Measurements from ENCODE around the gene SPSB1.
A peak's percentile ranks its signal among the peaks of the same experiment; 100 is the strongest.

The SPSB1 gene

DNA sequence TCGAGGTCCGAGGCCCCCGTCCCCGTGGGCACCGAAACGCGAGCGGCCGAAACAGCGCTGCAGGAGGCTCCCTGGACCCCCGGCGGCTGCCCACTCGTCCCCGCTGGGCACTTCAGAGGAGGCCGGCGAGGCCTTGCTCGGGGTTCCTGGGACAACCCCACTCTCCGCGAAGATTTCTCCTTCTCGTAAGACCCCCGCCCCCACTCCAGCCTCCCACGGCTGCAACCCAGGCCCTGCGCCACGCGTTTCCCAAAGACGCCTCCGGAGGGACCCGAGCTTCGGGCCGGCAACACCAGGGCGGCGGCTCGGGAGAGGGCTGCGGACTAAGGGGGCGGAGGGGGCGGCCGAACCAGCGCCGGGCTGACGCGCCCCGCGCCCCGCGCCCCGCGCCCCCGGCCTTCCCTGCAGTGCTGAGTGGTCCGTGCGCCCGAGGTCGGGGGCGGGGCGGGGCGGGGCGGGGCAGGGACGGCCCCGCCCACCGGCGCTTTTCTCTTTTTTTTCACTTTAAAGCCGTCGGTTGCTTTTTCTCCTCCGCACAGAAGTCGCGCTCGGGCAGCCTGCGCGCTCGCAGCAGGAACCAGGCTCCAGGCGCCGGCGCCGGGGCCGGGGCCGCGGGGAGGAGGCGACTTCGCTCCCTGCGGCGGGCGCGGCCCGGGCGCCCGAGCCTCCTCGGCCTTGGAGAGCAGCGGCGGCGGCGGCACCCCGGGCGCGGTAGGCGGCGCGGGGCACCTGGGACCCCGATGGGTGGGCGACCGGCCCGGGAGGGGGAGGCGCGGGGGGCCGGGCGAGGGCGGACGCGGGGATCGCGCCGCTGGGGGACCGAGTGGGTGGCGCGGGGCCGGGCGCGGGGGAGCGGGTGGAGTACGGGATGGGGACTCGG, at the start of gene SPSB1:
Gene SPSB1, plus strand, starts transcription at position 534 of the 880 bp plus-strand sequence. CDS start 62,998 bp downstream, outside the sequence.
- DNase-seq: peak; percentile 75

- no peak for DNase-seq
Measured at GRCh38 chr1:9243066-9243739, 49.5 kb upstream of the SPSB1 start.

GRCh38 chr1:9244501-9245229, 48.0 kb upstream of the SPSB1 start:
- DNase-seq: no peak

DNA sequence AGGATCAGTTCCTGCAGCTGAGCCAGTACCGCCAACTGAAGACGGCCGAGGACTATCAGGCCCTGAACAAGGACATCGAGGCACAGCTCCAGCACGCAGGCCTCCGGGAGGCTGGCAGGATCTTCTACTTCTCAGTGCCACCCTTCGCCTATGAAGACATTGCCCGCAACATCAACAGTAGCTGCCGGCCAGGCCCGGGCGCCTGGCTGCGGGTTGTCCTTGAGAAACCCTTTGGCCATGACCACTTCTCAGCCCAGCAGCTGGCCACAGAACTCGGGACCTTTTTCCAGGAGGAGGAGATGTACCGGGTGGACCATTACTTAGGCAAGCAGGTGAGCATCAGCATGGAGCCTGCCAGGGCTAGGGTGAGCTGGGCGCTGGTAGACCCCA, 47.5 kb upstream of the SPSB1 start:
- no peak for DNase-seq

DNA sequence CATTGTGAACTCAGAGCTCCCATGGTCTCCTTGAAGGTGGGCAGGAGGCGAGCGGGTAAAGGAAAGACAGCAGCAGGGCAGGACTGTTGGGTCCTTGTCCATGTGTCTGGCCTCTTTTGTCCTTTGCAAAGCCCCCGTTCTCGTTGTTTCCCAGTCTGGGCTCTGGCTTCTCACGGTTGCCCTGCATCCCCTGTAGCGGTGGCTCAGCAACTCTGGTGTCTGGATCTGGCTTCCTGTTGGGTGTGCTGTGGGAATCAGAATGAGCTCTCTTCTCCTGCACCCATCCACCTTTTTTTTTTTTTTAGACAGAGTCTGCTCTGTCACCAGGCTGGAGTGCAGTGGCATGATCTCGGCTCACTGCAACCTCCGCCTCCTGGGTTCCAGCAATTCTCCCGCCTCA, 47.0 kb upstream of the SPSB1 start:
- no peak for DNase-seq

DNA sequence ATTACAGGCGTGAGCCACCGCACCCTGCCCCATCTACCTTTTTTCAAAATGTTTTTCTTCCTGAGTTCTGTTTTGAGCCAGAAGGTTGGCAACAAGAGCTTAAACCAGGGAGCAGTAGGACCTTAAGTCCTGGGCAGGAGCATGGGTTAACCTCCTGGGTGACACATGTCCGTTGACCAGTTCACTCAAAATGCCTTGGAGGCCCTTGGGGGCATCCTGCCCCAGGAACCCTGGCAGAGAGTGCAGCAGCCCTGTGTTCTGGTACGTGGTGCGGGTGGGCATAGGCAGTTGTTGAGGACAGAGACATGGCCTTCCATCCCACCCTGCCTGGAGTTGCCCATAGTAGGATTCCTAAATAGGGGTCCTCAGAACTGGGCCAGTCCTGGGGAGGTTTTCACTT, 46.5 kb upstream of the SPSB1 start:
- no peak for DNase-seq

DNA sequence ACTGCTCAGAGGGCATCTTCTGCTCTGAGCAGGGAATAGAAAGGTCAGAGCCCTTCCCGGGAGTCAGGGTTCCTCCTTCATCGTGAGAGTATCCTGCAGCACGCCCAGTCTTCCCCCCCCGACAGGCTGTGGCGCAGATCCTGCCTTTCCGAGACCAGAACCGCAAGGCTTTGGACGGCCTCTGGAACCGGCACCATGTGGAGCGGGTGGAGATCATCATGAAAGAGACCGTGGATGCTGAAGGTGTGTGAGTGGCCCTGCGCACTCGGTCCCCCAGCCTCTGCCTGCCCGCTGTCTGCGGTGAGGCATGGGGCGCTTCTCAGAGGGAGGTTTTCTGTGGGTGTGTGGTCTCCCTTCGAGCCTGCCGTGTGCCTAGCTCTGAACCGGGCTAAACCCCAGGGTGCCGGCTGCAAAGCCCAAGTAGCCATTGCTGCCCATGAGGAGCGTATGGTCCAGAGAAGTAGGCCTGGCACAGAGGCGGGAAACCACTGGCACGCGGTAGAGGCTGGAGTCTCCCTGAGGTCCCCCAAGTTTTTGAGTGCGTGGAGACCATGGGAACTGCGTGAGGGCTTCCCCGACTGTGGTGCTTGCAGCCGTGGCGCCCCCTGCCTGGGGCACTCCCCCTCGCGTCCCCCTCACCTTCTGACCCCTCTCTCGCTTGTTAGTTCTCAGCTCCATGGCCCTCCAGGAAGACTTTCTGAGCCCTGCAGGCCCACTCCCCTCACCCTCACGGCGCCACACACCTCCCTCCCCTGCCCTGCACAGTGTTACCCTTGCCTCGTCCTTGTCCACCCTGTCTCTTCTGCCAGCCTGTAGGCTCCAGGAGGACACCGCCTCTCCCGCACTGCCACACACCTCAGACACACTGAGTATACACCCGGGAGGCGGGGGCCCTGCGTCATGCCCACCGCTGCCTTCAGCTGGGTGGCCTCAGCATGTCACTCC, 45.6 kb upstream of the SPSB1 start:
- no peak for DNase-seq

DNA sequence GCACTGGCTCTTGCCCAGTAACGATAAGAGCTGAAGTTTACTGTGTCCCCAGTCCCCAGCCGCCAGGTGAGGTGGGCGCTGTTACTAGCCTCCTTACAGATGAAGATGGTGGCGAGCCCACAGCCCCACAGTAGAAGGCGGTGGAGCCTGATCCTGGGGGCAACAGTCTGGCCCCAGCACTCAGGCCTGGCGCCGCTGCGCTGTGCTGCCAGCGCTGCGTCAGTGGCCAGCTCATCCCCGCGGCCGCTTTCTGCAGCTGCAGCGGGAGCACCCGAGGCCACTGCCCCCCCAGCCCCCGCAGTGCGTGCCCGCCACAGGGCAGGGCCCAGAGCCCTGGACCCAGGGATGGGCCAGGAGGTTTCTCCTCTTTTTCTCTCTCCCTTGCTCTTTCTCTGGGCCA, 44.8 kb upstream of the SPSB1 start:
- no peak for DNase-seq

GRCh38 chr1:9248341-9249262, 44.1 kb upstream of the SPSB1 start:
- no peak for DNase-seq

DNA sequence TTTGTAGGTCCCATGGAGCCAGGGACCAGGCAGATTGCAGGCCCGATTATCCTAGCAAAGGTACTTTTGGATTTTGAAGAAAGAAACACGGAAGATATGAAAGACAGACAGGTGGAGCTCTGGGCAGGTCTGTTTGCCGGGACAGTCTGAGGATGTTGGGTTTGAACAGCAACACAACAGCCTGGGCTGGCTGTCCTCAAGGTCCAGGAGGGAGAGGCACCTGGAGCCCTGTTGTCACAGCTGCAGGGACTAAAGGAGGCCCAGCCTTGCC, 43.5 kb upstream of the SPSB1 start:
- no peak for DNase-seq

DNA sequence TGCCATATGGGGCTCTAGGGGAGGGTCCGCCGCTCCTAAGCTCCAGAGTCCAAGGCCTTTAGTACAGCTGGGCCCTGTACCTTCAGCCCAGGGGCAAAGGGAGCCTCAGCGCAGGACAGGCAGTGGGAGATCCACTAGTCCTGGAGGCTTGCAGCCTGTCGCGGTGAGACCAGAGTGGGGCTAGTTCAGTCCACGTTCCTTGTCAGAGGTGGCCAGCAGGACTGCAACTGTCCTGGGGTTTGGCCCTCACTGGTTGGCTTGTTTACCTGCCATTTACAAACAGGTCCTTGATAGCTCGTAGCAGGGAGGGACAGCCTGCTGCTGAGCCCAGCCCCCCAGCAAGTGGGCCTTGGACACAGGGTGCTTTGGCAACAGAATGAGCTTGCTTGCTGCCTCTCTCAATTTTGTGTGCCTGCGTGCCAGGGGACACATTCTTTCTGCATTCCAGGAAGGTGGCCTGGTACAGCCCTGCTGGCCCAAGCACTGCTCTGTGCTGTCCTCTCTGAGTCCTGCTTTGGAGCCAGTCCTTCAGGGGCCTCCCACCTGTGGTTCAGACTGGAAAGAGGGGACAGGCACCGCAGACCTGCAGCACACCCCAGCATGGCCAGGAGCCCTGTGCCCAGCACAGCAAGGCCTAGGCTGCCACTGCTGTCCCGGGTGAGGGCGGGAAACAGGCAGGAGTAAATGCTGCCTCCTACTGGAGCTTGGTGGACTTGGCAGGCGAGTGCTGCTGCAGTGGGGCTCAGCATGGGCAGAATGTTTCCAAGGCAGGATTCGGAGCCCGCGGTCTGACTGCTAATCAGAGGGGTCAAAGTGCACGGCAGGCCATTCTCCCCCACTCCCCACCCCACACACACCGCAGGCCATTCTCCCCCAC, 42.9 kb upstream of the SPSB1 start:
- DNase-seq: no peak

DNA sequence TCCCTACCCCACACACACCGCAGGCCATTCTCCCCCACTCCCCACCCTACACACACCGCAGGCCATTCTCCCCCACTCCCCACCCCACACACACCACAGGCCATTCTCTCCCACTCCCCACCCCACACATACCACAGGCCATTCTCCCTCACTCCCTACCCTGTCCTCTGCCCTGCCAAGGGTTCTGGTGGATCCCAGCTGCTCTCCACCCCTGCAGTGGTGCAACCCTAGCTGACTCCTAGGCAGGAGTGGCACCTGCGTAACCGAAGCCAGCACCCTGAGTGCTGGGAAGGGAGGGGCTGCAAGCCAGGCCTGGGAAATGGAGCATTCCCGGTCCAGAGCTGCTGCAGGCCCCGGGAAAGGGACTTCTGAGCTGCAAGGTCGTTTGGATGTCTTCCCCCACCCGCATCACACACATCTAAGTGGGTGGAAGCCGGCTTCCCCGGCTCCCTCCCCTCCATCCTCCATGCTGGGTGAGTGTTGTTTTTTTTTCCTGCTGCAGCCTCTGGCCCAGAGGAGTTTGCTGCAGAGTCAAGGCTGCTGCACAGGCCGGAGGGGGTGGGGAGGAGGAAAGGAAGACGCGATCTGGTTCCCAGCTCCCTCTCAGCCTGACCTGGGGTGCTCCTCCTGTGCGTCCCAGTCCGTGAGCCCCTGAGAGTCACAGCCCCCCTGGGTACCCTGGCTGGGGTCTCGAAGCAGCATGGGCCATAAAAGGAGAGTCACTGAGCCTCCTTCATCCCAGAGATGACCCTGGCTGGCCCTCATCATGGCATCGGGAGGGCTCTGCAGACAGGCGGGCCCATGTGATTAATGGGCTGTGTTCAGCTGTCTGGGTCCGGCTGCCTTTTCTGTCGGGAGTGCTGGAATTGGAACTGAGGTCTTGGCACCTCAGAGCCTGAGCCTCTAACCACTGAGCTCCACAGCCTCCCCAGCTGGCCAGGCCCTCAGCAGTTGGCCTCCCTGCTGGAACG, 42.0 kb upstream of the SPSB1 start:
- no peak for DNase-seq

GRCh38 chr1:9251501-9251900, 41.2 kb upstream of the SPSB1 start:
- no peak for DNase-seq

DNA sequence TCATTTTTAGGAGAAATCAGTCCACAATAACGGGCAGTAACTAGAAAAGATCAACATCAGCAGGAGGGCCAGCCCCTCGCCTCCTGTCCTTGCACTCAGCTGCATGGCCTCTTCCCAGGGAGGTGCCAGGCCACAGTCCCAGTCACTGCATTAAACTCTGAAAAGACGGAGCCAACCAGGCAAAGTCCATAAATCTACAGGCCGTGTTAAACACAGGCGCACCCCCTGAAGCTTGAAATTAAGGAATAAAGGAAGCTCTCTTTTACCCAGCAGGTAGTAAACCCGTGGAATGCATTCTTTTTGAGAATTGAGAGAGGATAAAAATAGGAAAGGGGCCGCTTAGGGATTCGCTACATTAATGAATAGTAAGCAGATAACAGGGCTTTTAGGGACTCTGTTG, 39.7 kb upstream of the SPSB1 start:
- no peak for DNase-seq

DNA sequence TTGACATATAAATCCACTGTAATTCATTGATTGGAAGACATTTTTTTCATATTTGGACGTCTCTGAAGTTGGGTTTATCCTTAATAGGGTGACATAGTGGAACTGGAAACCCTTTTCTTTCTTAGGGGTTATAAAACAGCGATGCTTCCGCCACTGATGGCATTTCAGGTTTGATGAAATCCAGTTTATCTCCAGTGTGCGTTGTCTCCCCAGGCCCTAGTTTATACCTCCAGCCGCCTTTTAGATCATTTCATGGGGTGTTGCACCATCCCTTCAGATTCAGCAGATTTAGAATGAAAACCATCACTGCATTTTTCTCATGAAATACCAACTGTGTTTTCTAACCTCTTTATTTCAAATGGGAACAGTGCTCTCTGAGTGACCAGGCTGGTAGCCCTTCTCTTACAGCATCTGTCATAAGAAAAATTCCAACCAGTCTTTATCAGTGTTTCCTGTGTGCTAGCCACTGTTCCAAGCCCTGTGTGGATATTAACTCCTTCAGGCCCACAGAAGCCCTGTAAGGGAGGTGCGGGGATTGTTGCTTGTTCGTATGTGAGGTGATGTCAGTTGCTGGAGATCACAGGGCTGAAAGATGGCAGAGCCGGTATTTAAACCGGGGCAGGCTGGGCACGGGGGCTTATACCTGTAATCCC, 39.1 kb upstream of the SPSB1 start:
- no peak for DNase-seq

- no peak for DNase-seq
Measured at GRCh38 chr1:9256332-9256731, 36.4 kb upstream of the SPSB1 start.

DNA sequence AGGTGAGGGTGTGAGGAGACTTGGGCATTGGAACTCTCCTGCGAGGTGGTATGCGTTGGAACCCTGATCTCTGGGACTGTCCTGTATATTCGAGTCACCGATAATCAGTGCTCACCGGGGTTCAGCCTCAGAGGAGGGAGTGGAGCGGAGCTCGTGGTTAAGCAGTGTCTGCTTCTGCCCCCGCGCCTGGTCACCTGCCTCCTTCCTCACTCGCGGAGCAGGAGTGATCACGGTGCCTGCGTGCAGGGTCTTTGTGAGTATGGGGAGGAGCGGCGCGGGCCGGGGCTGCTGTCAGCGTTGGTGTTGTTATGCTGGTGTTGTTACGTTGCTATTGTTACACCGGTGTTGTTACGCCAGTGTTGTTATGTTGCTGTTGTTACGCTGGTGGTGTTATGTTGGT, 34.8 kb upstream of the SPSB1 start:
- no peak for DNase-seq

DNA sequence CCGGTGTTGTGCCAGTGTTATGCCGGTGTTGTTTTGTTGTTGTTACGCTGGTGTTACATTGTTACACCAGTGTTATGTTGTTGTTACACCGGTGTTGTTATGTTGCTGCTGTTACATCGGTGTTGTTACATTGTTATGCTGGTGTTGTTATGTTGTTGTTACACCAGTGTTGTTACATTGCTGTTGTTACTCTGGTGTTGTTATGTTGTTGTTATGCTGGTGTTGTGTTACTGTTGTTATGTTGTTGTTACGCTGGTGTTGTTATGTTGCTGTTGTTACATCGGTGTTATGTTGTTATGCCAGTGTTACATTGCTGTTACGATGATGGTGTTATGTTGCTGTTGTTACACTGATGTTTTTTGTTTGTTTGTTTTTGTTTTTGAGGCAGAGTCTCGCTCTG, 34.1 kb upstream of the SPSB1 start:
- no peak for DNase-seq

Data from activated T-cell treated with anti-CD3 and anti-CD28 coated beads, Interleukin-2, amount 50 U/mL, for 1 hour (primary cell).